H9 (cell line): ENCODE data around the gene CYGB. TPM values are rescaled to one million over a fixed set of nuclear protein-coding genes. Genes with fewer than 3 reads are reported as not detected.

ENCODE experiments used
- DNase-seq: peaks from one replicate; pipeline ENCODE4 v3.0.0-alpha.2; 2017
- H2AFZ ChIP-seq: one replicate; pipeline ENCODE4 v1.6.1; 2013; ENCODE audit warnings: mild to moderate bottlenecking, low read length, control low read depth, moderate library complexity
- H2AK5ac ChIP-seq: 2 replicates; pipeline ENCODE4 v1.6.1; 2013; ENCODE audit warnings: low read length, control low read depth, mixed read lengths; ENCODE audit not compliant: insufficient read length
- H2BK120ac ChIP-seq: one replicate; pipeline ENCODE4 v1.6.1; 2013; ENCODE audit warnings: low read depth, mild to moderate bottlenecking, low read length, control low read depth, inconsistent platforms; ENCODE audit not compliant: poor library complexity, severe bottlenecking
- H2BK12ac ChIP-seq: 2 replicates; pipeline ENCODE4 v1.6.1; 2013; ENCODE audit warnings: low read length, control low read depth, mixed read lengths, low read depth; ENCODE audit not compliant: insufficient read length
- H2BK15ac ChIP-seq: 2 replicates; pipeline ENCODE4 v1.6.1; 2013; ENCODE audit warnings: low read depth, low read length, control low read depth
- H2BK20ac ChIP-seq: one replicate; pipeline ENCODE4 v1.6.1; 2013; ENCODE audit warnings: low read depth, mild to moderate bottlenecking, low read length, control low read depth, inconsistent platforms; ENCODE audit not compliant: poor library complexity, severe bottlenecking
- H2BK5ac ChIP-seq: 2 replicates; pipeline ENCODE4 v1.6.1; 2013; ENCODE audit warnings: low read length, control low read depth, mixed read lengths; ENCODE audit not compliant: insufficient read length
- H3K14ac ChIP-seq: 2 replicates; pipeline ENCODE4 v1.6.1; 2013; ENCODE audit warnings: low read length, control low read depth; ENCODE audit not compliant: insufficient read depth
- H3K18ac ChIP-seq: 2 replicates; pipeline ENCODE4 v1.6.1; 2013; ENCODE audit warnings: low read depth, mild to moderate bottlenecking, mixed read lengths, low read length, control low read depth; ENCODE audit not compliant: insufficient read length
- H3K23ac ChIP-seq: 2 replicates; pipeline ENCODE4 v1.6.1; 2013; ENCODE audit warnings: low read length, control low read depth, mixed read lengths, low read depth; ENCODE audit not compliant: insufficient read length
- H3K23me2 ChIP-seq: 2 replicates; pipeline ENCODE4 v1.6.1; 2013; ENCODE audit warnings: low read depth, mild to moderate bottlenecking, mixed read lengths, low read length, control low read depth; ENCODE audit not compliant: insufficient read length, poor library complexity, severe bottlenecking
- H3K27ac ChIP-seq: 2 replicates; pipeline ENCODE4 v1.5.1; 2013; ENCODE audit warnings: low read length, control low read depth, mixed read lengths, low read depth; ENCODE audit not compliant: insufficient read length
- H3K27me3 ChIP-seq: 2 replicates; pipeline ENCODE4 v1.6.1; 2013; ENCODE audit warnings: low read length, control low read depth, inconsistent platforms; ENCODE audit not compliant: insufficient read depth
- H3K4ac ChIP-seq: 2 replicates; pipeline ENCODE4 v1.6.1; 2013; ENCODE audit warnings: low read depth, mild to moderate bottlenecking, control low read depth, inconsistent platforms, low read length, moderate library complexity
- H3K4me1 ChIP-seq: 2 replicates; pipeline ENCODE4 v1.6.1; 2013; ENCODE audit warnings: low read length, control low read depth, inconsistent platforms; ENCODE audit not compliant: insufficient read depth
- H3K4me2 ChIP-seq: 2 replicates; pipeline ENCODE4 v1.6.1; 2013; ENCODE audit warnings: low read length, control low read depth, mixed read lengths; ENCODE audit not compliant: insufficient read length, insufficient read depth
- H3K56ac ChIP-seq: 2 replicates; pipeline ENCODE4 v1.6.1; 2013; ENCODE audit warnings: low read depth, mild to moderate bottlenecking, mixed read lengths, low read length, control low read depth; ENCODE audit not compliant: insufficient read length
- H3K79me1 ChIP-seq: 2 replicates; pipeline ENCODE4 v1.6.1; 2013; ENCODE audit warnings: low read depth, mild to moderate bottlenecking, moderate library complexity, low read length, control low read depth, inconsistent platforms; ENCODE audit not compliant: insufficient read depth, poor library complexity, severe bottlenecking
- H3K79me2 ChIP-seq: 2 replicates; pipeline ENCODE4 v1.6.1; 2013; ENCODE audit warnings: low read length, control low read depth, inconsistent platforms; ENCODE audit not compliant: insufficient read depth
- H3K9ac ChIP-seq: 2 replicates; pipeline ENCODE4 v1.6.1; 2013; ENCODE audit warnings: low read length, control low read depth, mixed read lengths; ENCODE audit not compliant: insufficient read length; ENCODE audit errors: extremely low read depth
- H3K9me3 ChIP-seq: one replicate; pipeline ENCODE4 v1.6.1; 2013; ENCODE audit warnings: low read depth, low read length, inconsistent platforms; ENCODE audit not compliant: control insufficient read depth
- H3T11ph ChIP-seq: one replicate; pipeline ENCODE4 v1.6.1; 2013; ENCODE audit warnings: mild to moderate bottlenecking, low read length, control low read depth, inconsistent platforms
- H4K20me1 ChIP-seq: one replicate; pipeline ENCODE4 v1.6.1; 2013; ENCODE audit not compliant: control insufficient read depth, insufficient read length, insufficient read depth
- H4K5ac ChIP-seq: 2 replicates; pipeline ENCODE4 v1.6.1; 2013; ENCODE audit warnings: low read depth, mild to moderate bottlenecking, mixed read lengths, low read length, control low read depth; ENCODE audit not compliant: insufficient read length
- H4K8ac ChIP-seq: replicated peaks from 2 replicates; pipeline ENCODE4 v1.6.1; 2013; ENCODE audit warnings: low read length, control low read depth, mixed read lengths, low read depth; ENCODE audit not compliant: insufficient read length
- H4K91ac ChIP-seq: 2 replicates; pipeline ENCODE4 v1.6.1; 2013; ENCODE audit warnings: low read depth, mild to moderate bottlenecking, moderate library complexity, mixed read lengths, low read length, control low read depth; ENCODE audit not compliant: insufficient read length
- H3K27ac Mint-ChIP-seq, 3 experiments: 2 replicates in 2 of 3; 3 replicates in 1 of 3; pipeline ENCODE4 v1.8.0; 2020 to 2021; ENCODE audit warnings: mixed read lengths in 3 of 3, mild to moderate bottlenecking in 1 of 3, moderate library complexity in 1 of 3
- H3K27me3 Mint-ChIP-seq: 2 replicates; pipeline ENCODE4 v1.8.0; 2021; ENCODE audit warnings: low read depth, mild to moderate bottlenecking, moderate library complexity, mixed read lengths
- H3K36me3 Mint-ChIP-seq, 3 experiments: 2 replicates in 2 of 3; 3 replicates in 1 of 3; pipeline ENCODE4 v1.8.0; 2020 to 2021; ENCODE audit warnings: low read depth in 3 of 3, mixed read lengths in 3 of 3; ENCODE audit not compliant: insufficient read depth in 1 of 3
- H3K4me1 Mint-ChIP-seq, 2 experiments: 2 replicates each; pipeline ENCODE4 v1.8.0; 2020; ENCODE audit warnings: mixed read lengths in 2 of 2
- H3K4me3 Mint-ChIP-seq, 2 experiments: 2 replicates in 1 of 2; 3 replicates in 1 of 2; pipeline ENCODE4 v1.8.0; 2020 to 2021; ENCODE audit warnings: mild to moderate bottlenecking in 2 of 2, mixed read lengths in 2 of 2, moderate library complexity in 1 of 2
- H3K9me3 Mint-ChIP-seq, 2 experiments: 2 replicates in 1 of 2; 3 replicates in 1 of 2; pipeline ENCODE4 v1.8.0; 2020; ENCODE audit warnings: mild to moderate bottlenecking in 2 of 2, mixed read lengths in 2 of 2, moderate library complexity in 1 of 2
- CTCF ChIP-seq: fragments of 200-600 bp; sonication (generic); conservative IDR thresholded peaks from 3 replicates; pipeline ENCODE4 v1.8.0; 2021; ENCODE audit warnings: antibody characterized with exemption, mild to moderate bottlenecking
- WGBS: extraction: QIAGEN DNeasy Blood & Tissue Kit; methylation state at CpG from one replicate; pipeline ENCODE4 v1.1.7; 2013; ENCODE audit warnings: missing lambda C conversion rate, low lambda C conversion rate, mixed read lengths; ENCODE audit not compliant: insufficient read length; ENCODE audit errors: extremely low coverage; 5-methylcytosine and 5-hydroxymethylcytosine counted together
- total RNA-seq: library from RNA; stranded (reverse); gene quantifications from 2 replicates; pipeline ENCODE4 v1.2.1, GENCODE V29; 2021

CYGB gene
- total RNA-seq, 1 experiment from 2014 or later, result 2.4 TPM

DNA sequence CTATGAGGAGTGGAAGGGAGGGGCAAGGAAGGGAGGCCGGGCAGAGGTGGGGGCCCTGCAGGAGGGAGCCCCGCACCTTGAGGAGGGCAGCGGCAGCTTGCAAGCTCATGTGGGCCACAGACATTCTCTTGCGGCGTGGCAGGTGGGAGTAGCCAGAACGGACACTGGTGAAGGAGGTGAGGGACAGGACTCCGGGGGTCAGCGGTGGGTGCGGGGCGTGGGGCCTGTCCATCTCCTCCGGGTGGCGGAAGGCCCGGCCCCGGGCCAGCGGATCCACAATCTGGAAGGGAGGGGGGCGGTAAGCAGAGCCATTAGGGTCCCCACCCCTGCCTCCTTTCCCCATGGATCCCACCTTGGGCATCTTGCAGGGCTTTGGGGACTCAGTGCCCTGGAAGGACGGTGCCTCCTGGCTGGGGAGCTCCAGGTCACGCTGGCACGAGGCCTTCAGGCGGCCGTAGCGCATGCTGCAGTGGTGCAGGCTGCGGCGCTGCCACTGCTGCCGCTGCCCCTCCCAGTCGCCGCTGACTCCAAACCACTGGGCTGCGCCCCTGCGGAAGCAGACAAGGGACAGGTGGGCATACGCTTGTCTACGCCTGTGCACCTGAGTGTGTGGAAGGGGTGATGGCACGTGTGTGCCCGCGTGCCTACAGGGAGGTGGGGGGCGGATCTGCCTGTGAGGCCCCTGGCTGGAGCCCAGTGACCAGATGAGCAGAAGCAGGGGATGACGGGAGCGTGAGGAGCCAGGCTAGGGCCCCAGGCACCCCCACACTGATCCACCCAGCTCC, 58.6 kb downstream of the CYGB start:
- no peak overlapping the region for H3K4ac ChIP-seq
- no peak overlapping the region; the same call in 1 of the 2 replicates for H3K14ac ChIP-seq
- H4K91ac ChIP-seq, result no peak overlapping the region
- no peak for DNase-seq
- H3K9me3 Mint-ChIP-seq, result no peaks in the 10 kb centered on the region; a peak in 1 of 5 replicates
- H3K56ac ChIP-seq, result no peak overlapping the region
- H2BK5ac ChIP-seq, result no peak overlapping the region
- H2BK20ac ChIP-seq, result no peak overlapping the region
- no peaks in the 10 kb centered on the region for H3K9me3 ChIP-seq
- no peak overlapping the region for H3K4me2 ChIP-seq
- H3K27me3 Mint-ChIP-seq, result no peaks in the 10 kb centered on the region
- H3K18ac ChIP-seq, result no peak overlapping the region
- no peak overlapping the region for H3K27ac ChIP-seq
- H3K36me3 Mint-ChIP-seq, result peaks cover 1 to 9% (median 3%) of the 10 kb centered on the region in 3 experiments; a peak in 5 of 7 replicates
- no peak overlapping the region for H4K5ac ChIP-seq
- H3K27ac Mint-ChIP-seq, result no peak overlapping the region; a peak in 1 of 7 replicates
- H3K4me3 Mint-ChIP-seq, result no peak overlapping the region
- no peak overlapping the region for H2BK15ac ChIP-seq
- H3K79me2 ChIP-seq, result no peaks in the 10 kb centered on the region
- no peaks in the 10 kb centered on the region for H3K79me1 ChIP-seq
- no peak overlapping the region for H3K9ac ChIP-seq
- H3T11ph ChIP-seq, result no peak overlapping the region
- H2AK5ac ChIP-seq, result no peak overlapping the region
- H3K23me2 ChIP-seq, result no peaks in the 10 kb centered on the region
- no peaks in the 10 kb centered on the region for H3K4me1 ChIP-seq
- H4K20me1 ChIP-seq, result no peaks in the 10 kb centered on the region
- H4K8ac ChIP-seq, result no peak overlapping the region
- no peak overlapping the region for H3K23ac ChIP-seq
- no CpG with 5 or more reads among the region's 37 CpGs for WGBS
- no peaks in the 10 kb centered on the region for H3K27me3 ChIP-seq
- TF ChIP-seq CTCF, result no peak
- no peaks in the 10 kb centered on the region for H3K4me1 Mint-ChIP-seq
- H2BK12ac ChIP-seq, result no peak overlapping the region
- no peak overlapping the region for H2AFZ ChIP-seq
- no peak overlapping the region for H2BK120ac ChIP-seq
